ENCODE data around the gene ZNF74.

ZNF74 gene

DNA sequence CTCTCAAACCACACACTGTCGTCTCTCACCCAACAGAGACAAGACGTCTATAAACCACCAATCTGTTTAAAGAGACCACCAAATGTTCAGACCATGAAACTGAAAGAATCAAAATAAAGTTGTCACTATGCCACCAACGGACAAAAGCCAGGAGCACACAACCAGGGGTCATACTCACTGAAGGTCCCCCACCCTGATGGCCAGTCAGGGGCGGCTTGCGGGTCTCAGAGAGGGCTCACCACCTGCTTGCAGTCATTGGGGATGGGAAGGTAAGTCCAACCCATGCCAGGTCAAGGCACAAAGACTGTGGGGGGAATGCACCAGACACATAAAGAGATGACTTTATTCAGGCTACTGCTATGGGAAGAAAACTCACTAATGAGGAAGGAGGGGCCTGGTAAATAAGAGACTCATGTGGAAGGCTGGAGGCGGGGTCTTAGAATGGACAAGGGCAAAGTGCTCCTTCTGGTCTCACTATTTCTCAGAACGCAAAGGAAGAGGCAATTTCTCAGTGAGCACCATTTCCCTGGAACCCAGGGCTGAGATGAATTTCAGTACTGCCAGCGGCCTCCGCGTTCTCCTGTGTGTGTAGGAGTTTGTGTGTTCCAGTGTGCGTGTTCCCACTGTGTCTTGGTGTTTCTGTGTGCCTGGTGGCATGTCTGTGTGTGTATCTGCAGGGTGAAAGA lies 26.3 kb downstream of the ZNF74 start:
- no peak for DNase-seq (ENCODE audit: low read depth in 2 of 2)

DNA sequence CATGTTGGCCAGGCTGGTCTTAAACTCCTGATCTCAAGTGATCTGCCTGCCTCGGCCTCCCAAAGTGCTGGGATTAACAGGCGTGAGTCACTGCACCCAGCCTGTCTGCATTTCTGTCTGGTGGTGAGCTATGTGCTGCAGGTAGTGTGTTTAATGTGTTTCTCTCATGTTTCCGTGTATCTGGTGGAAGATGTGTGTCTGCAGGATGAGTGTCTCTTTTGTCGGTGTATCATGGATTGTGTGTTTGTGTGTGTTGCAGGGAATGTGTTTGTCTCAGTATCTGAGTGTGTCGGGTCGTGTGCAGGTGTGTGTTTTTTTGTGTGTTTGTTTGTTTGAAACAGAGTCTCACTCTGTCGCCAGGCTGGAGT lies 27.5 kb downstream of the ZNF74 start:
- no peak for DNase-seq (ENCODE audit: low read depth in 2 of 2)

- DNase-seq (ENCODE audit: low read depth in 2 of 2) = no peak
These were observed 28.5 kb downstream of the ZNF74 start for GRCh38 chr22:20422271-20423007.

DNA sequence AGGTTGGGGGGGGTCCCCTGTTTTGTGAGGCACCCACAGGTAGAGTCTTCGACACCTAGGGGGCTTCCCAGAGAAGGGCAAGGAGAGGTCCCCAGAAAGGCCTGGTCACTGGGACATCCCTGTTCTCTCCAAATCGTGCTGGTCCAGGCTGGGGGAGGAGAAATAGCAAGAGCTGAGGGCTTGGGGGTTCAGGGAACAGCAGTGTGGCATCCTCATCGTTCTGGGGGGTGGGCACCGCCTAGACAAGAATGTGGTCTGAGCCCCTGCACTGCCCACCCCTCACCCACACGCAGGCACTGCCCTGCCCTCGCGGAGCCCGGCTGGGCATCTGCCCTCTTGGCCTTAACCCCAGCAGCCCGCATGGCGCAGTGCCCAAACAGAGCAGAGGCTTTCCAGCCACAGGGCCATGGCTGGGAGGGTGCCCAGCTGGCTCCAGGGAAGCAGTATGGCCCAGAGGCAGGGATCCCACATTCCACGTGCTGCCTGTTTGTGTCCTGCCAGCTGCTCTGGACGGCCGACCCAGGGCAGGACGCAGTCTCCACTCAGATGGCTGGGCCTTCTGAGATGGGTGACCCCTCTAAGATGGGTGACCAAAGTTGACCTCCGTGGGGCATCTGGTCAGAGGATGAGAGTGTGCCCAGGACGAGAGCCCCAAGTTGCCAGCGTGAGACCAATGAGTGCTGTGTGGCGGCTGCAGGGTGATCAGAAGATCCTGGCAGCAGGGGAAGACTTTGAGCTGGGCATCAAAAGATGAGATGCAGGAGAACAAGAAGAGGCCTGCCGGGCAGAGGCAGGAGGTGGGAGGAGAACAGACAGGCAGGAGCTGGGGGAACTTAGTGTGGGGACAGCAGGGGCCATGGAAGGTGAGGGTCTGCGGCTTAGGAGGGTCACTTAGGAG lies 29.3 kb downstream of the ZNF74 start:
- no peak for DNase-seq (ENCODE audit: low read depth in 2 of 2)

- DNase-seq (ENCODE audit: low read depth in 2 of 2) = no peak
These were observed 30.1 kb downstream of the ZNF74 start for GRCh38 chr22:20423906-20424551.

DNA sequence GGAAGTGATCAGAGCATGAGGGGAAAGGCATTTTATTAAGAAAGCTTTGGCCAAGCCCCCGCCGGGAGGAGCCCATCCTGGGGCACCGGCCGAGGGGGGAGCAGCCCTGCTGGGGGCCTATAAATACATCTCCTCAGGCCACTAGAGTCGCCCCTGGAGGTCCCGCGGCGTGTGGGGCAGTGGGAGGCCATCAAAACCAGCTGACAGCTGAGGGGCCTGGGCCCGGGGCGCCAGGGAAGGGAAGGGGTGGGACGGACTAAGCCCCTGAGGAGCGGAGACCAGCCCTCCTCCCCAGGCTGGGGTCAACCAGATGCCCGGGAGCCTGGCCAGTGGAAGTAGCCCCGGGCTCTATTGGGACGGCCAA lies 30.6 kb downstream of the ZNF74 start:
- no peak for DNase-seq (ENCODE audit: low read depth in 2 of 2)

GRCh38 chr22:20424932-20425565 lies 31.1 kb downstream of the ZNF74 start:
- DNase-seq (ENCODE audit: low read depth in 2 of 2) = no peak

DNA sequence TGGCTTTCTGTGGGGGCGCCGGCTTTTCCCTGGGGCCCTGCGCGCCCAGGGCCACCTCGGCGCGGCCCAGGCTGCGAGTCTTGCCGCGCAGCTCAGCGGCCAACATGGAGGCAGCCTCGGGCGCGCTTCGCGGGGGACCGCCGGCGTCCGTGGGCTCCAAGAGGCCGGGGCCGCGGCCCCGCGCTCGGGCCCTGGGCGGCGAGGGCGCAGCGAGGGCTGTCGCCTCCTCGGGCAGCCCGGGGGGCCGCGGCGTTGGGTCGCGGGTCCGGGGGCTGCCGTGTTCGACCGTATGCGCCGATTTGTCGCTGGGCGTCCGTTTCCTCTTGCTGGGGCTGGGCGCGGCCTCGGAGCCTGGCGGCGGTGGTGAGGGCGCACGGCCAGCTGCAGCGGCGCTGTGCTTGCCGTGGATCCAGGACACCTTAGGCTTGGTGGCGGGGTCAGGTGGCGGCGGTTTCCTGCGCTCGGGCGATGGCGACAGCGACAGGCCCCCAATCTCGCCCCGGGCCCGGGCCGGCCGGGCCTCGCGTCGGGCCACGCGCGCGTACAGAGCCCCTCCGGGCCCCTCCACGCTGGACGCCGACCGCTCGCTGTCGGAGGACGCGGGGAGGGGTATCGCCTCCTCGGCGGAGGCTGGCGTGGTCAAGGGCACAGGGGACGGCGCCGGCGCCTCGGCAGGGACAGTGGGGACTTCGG lies 31.8 kb downstream of the ZNF74 start:
- DNase-seq (ENCODE audit: low read depth in 2 of 2) = no peak

DNA sequence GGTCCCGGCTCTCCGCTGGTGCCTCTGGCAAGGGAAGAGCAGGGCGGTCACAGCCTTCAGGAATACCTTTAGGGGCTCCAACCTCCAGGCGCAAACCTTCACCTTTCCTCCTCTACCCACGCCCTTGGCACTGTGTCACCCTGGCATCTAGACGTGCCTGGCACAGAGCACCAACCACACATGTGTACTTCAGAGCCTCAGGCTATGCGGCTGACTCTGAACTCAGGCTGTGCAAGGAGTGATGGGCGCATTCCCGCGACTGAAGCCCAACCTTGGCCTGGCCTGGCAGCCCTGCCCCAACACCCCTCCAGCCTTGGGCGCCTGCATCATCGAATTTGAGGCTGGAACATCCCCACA lies 32.3 kb downstream of the ZNF74 start:
- no peak for DNase-seq (ENCODE audit: low read depth in 2 of 2)

DNA sequence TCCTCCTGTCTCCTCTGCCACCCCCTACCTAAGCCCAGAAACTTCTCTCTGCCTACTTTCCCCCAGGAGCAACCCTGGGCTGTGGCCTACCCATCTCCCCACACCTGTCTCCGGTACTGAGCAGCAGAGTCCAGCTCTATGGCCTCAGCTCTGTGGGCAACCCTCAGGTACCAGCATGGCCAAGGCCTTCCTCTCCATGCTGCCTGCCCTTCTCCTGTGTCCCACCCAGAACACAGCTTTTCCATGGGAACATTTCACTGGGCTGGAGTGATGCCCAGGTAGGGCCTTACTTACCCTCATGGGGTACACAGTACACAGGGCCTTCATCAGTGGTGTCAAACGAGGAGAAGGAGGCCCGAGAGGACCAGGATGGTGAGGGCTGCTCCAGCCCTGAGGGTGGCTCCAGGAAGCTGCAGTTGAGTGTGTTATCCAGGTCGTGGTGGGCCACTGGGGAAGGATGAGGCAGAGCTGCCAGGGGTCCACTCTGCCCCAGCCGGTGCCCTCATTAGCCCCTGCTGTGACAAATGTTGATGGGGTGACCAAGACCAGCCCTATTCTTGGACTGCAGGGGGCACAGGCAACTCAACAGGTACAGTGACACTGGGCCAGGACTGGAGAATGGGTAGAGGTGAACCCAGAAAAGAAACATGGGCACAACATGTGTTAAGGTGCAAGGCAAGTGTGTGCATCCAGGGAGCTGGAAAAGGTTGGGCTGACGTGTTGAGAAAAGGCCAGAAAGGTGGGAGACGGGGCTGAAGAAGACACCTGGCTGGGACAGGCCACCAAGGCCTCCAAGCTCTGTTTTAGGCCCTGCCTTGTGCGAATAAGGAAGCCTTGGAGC lies 33.4 kb downstream of the ZNF74 start:
- DNase-seq (ENCODE audit: low read depth in 2 of 2) = no peak

GRCh38 chr22:20427945-20428417 lies 34.0 kb downstream of the ZNF74 start:
- no peak for DNase-seq (ENCODE audit: low read depth in 2 of 2)

DNA sequence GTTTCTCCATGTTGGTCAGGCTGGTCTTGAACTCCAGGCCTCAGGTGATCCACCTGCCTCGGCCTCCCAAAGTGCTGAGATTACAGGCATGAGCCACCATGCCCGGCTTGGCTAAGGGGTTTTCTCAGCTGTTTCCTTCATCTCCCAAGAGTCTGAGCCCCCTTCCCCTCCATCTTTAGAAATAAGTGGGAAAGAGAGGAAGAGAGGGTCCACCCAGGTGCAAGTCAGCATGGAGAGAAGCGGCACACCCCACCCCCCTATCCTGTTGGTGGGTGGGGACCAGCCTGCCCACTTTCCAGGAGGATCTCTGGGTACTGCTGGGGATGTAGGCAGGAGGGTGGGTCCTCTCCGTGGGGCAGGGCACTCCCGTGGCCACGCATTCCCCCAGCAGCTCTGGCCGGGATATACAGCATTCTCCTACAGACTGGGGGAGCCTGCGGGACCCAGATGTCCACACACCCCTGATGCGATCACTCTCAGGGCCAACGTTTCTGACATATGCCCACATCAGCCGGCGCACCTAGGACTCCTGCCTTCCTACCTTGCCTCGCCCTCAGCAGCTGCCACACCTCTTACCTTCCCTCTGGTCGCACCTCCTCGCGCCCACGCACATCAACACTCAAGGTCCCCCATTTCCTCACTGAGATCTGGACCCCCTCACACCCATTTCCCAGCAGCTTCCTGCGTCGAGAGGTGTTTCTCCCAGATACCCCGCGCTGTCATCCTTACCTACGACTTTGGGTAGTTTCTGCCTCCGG lies 34.7 kb downstream of the ZNF74 start:
- DNase-seq (ENCODE audit: low read depth in 2 of 2) = no peak

- DNase-seq (ENCODE audit: low read depth in 2 of 2) = peak; percentile 56 to 64
These were observed 35.5 kb downstream of the ZNF74 start for GRCh38 chr22:20429254-20430100.

DNA sequence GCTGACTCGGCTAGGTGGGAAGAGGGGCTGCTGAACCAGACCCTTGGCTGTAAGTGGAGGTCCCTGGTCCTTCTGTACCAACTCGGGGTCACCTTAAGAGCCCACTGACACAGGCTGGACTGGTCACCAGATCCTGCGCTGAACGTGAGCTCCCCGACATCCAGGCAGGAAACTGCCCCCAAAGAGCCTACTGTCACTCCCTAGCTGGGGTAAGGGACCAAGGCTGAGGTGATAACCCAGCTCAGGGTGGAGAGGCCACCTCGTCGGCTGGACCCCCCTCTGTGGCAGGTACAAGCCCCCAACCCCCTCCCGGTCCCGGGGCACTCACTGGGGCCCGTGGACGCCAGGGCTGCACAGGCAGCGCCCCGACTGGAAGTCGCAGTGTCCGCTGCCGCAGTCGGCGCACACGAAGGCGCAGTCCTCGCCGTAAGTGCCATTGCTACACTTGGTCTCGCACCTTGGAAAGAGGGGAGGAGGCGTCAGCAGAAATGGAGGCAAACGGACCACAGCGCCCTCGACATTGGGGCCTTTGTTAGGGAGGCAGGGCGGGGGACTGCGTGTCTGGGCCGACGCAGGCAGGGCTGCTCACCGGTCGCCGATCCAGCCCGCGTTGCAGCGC lies 36.3 kb downstream of the ZNF74 start:
- no peak for DNase-seq (ENCODE audit: low read depth in 2 of 2)

DNA sequence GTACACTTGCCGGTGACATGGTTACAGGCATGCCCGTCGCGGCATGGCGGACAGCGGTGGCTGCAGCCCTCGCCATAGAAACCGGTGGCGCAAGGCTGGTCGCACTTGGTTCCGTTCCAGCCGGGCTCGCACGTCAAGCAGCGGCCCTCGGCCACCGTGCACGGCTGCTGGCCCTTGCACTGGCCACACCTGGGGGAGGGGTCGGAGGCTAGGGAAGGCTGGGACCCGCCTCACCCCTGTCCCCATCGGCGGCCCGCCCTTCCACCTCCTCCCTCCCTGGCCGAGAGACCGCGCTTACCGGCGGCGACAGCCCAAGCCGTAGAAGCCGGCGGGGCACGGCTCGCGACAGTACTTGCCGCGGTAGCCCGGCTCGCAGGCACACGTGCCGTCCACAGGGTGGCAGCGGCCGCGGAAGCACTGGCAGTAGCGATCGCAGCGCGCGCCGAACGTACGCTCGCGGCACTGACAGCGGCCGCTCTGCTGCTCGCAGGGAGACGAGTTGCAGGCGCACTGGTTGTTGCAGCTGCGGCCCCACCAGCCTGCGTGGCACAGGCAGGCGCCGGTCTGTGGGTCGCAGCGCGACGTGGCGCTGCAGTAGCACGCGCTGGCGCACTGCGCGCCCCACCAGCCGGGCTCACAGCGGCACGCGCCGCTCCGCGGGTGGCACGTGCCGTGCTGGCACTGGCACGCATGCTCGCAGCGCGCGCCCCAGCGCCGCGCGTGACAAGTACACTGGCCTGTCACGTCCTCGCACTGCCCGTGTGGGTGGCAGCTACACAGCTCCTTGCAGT lies 37.0 kb downstream of the ZNF74 start:
- DNase-seq (ENCODE audit: low read depth in 2 of 2) = no peak

- DNase-seq (ENCODE audit: low read depth in 2 of 2) = no peak
These were observed 37.7 kb downstream of the ZNF74 start for GRCh38 chr22:20431511-20432192.

All from stimulated activated CD8-positive, alpha-beta memory T cell treated with anti-CD3 and anti-CD28 coated beads, Interleukin-15, amount 100 ng/mL, for 4 hours (primary cell).